HG03354 (cell line): ENCODE results near the gene REXO5.
A peak's percentile ranks its signal among the peaks of the same experiment; 100 is the strongest.
"Not testable (repeated sequence)": the region's sequence is repeated elsewhere in the genome, so short reads cannot be mapped to it uniquely, and the experiment has no call there.

Experiments used
- ATAC-seq: cut with Tn5 transposase; IDR thresholded peaks from one replicate; pipeline ENCODE4 v1.9.1; 2021; ENCODE audit warnings: mild to moderate bottlenecking; ENCODE audit not compliant: unreplicated experiment, poor library complexity, severe bottlenecking

Gene REXO5

DNA sequence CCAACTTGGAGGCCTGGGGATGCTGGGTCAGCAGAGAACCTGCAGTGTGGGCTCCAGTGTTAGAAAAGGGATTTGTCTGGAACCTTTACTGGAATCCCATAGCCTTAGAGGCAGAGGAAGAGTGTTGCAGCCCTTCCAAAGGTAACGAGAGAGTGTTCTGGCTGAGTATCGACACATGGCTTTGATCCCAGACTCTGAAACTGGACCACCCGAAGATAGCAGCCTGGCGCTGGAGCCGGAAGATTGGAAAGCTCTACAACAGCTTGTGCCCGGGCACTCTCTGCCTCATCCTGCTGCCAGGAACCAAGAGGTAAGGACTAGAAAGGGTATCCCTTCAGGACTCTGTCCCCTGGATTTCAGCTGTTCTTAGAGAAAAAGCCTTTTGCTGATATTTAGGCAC is 39.7 kb downstream of the REXO5 start:
- ATAC-seq: no peak

DNA sequence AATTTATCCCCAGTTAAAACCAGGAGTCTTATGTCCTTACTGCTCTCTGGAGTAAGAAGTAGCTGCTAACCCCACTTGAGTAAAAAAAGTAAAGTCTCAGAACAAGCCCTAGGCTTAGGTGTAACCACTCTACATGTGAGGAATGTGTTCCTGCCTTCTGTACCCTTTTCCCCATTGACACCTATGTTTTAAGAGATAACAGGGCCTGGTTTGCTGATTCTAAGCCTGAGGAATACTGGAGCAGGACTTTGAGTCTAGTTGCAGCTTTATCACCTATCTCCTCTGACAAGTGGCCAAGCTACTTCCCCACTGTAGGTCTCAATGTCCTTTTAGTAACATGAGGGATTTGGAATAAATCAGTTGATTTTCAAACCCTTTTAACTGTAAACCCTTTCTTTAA is 40.2 kb downstream of the REXO5 start:
- ATAC-seq: no peak

- no peak for ATAC-seq
Observed at GRCh38 chr16:20847550-20847949, 41.2 kb downstream of the REXO5 start.

DNA sequence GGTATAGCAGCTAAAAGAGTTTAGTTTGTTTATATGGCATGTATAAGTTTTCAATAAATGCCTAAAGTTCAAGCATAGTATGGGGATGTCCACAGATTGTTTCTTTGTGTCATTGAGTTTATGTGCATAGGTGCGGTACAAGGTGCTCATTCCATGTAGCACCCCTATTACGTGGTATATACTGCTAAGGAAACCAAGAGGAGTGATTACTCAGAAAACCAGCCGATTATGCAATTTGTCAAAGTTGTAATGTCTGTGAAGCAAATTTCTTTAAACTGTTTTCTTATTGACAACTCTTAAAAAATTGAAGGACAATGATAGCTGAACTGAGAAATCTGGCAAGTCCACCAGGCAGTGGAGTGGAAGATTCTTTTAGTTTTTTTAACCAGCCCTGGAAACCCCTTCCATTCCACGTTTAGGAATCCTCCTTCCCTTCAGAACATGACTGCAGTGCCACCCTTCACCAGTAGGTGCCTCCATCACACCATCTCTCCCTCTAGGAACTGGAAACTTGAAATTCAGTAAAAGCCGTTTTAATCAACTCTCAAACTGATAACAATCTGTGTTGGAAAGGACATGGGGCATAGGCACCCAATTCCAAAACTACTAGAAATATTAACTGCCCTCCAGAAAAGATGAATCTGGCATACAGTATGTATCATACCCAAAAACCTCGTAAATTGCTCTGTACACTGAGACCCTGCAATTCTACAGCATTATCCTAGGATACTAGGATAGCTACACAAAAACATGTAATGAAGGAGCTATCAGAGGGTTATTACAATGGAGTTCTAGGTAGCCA is 43.5 kb downstream of the REXO5 start:
- no peak for ATAC-seq

DNA sequence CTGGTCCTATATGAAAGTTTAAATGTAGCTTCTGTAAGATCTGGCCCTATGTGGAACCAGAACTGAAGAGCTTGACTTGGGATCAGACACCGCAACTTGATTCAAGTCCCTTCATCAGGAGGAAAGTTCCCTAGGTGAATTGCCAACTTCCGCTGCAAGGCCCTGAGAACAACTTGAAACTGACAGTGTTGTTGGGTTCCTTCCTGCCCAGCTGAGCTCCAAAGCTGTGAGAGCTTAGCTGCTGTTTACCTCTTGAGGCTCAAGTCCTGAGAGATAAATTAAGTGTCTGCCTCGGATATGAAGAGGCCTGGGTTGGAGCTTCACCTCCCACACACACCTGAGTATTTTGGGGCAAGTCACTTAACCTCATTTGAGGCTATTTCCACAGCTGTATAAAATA is 44.7 kb downstream of the REXO5 start:
- no peak for ATAC-seq

GRCh38 chr16:20851601-20852000 is 45.3 kb downstream of the REXO5 start:
- no peak for ATAC-seq

GRCh38 chr16:20853143-20853542 is 46.8 kb downstream of the REXO5 start:
- ATAC-seq: no peak

- ATAC-seq: no peak
Observed at GRCh38 chr16:20853981-20854620, 47.8 kb downstream of the REXO5 start.

GRCh38 chr16:20854963-20855362 is 48.6 kb downstream of the REXO5 start:
- ATAC-seq: no peak

- no peak for ATAC-seq
Observed at GRCh38 chr16:20857281-20857680, 51.0 kb downstream of the REXO5 start.

DNA sequence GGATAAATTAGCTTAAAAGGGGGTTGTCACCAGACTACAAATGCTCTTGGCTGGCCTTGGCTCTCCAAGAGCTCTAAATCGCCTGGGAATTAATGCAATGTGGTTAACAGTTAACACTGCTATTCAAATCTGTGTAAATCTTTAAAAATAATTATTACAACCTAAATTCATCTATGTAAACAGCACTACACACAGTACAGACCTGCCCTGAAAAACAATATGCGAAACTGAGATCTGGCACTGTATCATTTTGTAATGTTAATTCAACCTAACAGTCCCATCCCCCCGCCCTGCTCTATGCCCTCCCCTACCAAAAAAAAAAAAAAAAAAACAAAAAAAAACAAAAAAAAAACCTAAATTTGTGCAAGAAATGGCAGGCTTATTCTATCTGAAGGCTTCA is 52.9 kb downstream of the REXO5 start:
- no peak for ATAC-seq

DNA sequence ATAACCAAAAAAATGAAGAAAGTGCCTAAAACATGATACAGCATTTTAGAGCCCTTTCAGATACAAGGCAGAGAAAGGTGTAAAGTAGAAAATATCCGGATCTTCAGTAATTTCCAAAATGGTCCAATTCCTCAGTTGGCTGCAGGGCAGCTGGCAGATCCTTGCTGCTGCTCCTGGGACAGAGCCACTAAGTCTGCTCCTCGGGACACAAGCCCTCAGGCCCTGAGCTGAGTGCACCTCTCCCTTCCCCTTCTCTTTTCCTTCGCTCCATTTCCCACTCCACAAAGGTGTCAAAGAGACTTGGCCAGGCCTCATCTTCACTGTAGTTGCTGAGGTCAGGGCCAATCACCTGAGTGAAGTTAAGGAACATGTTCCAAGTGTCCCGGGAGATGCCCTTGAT is 53.4 kb downstream of the REXO5 start:
- ATAC-seq: no peak

GRCh38 chr16:20860361-20860760 is 54.0 kb downstream of the REXO5 start:
- ATAC-seq: no peak

- not testable (repeated sequence) for ATAC-seq
Observed at GRCh38 chr16:20860995-20861394, 54.7 kb downstream of the REXO5 start.

- ATAC-seq: no peak
Observed at GRCh38 chr16:20862162-20862960, 56.0 kb downstream of the REXO5 start.

DNA sequence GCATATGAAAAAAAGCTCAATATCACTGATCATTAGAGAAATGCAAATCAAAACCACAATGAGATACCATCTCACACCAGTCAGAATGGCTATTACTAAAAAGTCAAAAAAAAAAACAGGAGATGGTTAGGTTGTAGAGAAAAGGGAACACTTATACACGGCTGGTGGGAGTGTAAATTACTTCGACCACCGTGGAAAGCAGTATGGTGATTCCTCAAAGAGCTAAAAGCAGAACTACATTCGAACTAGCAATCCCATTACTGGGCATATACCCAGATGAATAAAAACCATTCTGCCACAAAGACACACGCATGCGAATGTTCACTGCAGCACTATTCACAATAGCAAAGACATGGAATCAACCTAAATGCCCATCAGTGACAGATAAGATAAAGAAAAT is 58.0 kb downstream of the REXO5 start:
- ATAC-seq: not testable (repeated sequence)

GRCh38 chr16:20865420-20866131 is 59.2 kb downstream of the REXO5 start:
- ATAC-seq: peak; percentile 64

GRCh38 chr16:20866145-20866772 is 59.9 kb downstream of the REXO5 start:
- no peak for ATAC-seq

DNA sequence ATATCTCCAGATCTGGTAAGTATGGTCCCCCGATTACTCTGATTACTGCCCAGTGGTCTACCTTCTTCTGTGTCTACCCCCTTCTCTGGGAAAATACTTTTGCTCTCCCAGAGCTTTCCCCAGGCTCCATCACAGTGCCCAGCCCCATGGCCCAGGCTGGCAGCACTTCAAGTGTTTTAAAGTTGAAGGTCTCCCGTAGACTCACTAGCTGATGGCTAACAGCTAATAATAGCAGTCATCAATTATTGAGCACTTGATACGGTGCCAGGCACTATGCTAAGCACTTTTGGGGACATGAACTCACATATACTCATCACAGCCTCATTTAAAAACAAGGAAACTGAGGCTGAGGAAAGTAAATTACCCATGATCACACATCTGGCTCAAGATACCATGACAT is 60.5 kb downstream of the REXO5 start:
- ATAC-seq: no peak

DNA sequence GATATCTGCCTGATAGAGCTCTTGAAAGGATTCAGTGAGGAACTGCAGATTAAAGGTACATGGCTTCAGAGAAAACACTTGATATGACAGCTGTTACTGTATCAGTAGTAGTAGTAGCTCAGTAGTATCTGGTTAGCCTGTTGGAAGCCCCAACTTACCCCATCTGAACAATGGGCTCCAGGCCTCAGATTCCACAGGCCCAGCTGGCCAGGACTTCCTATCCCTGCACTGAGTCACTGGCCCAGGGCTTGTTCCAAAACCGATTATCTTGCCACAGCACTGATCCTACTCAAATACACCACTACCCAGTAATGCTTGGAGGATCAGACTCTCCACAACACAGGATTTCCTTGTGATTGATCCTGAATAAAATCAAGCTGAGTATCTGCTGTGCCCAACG is 61.3 kb downstream of the REXO5 start:
- ATAC-seq: no peak
